GM21528 (cell line): ENCODE data around the gene GRIN2A.

ENCODE experiments used
- ATAC-seq: cut with Tn5 transposase; IDR thresholded peaks from one replicate; pipeline ENCODE4 v1.9.1; 2021; ENCODE audit warnings: mild to moderate bottlenecking, moderate library complexity; ENCODE audit not compliant: unreplicated experiment, low FRiP score

Gene GRIN2A

DNA sequence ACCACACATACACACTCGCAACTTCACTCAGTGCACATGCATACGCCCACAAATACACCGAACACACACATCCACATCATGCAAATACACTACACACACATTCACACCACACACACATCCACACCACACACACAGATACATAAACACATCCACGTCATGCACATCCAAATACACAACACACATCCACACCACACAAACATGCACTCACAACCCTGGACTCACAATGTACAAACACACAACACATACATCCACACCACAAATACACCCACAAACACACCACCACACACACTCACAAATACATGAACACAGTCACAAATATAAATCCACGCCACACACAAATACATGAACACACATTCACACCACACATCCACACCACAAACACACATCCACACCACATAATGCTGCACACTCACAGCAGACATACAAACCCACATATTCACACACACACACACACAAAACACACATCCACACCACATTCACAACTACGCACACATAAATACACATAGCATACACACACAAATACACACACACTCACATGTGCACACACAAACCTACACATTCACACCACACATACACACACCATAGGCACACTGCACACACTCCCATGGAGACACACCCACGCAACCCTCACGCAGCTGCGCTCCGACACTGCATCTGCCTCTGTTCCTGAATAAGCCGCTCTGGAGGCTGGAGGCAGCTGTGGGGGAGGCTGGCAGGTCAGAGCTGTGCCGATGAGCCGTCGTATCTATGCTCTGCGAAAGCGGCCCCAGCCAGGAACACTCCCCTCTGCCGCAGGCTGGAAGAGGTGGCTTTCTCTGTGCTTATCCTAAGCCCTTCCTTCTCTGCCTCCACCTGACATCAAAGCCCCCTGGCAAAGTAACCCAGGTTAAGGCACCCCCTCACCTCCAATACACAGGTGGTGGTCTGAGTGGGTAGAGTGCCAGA, 141.8 kb downstream of the GRIN2A start:
- no peak for ATAC-seq

DNA sequence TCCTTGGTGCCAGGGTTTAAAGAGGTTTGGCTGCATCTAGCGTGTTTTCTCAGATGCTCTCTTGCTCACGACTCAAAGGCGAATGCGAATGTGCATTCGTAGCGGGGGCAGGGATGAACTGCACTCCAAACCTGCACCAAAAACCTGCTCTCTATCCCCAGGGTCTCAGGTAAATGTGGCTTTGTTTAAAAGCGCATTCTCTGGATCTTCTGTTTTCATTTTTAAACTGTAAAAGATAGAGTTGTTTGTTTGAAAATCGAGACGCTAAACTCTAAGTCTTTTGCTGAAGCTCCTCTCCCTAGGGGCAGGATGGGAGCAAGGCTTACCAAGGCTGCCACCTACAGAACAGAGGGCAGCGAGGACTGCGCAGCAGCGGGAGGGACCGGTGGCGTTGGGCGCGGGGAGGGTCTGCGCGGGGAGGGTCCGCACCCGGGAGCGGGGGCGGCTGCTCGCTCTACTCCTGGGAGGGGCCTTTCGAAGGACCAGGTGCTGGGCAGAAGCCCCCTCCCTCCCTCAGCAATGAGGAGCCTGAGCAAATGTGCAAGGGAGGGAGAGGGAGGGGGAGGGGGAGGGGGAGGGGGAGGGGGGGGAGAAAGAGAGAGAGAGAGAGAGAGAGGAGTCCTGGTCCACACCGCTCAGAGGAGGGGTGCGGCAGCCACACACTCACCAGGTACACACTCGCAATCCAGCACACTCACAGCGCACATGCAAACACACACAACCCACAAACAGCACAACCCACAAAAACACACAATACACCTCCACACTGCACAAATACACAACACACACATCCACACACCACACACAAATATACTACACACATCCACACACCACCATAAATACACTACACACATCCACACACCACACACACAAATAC, 142.8 kb downstream of the GRIN2A start:
- ATAC-seq, result no peak

- no peak for ATAC-seq
Measured at GRCh38 chr16:10037751-10038150, 144.5 kb downstream of the GRIN2A start.

GRCh38 chr16:10036956-10037355, 145.3 kb downstream of the GRIN2A start:
- ATAC-seq, result no peak

- ATAC-seq, result no peak
Measured at GRCh38 chr16:10033556-10033955, 148.7 kb downstream of the GRIN2A start.

DNA sequence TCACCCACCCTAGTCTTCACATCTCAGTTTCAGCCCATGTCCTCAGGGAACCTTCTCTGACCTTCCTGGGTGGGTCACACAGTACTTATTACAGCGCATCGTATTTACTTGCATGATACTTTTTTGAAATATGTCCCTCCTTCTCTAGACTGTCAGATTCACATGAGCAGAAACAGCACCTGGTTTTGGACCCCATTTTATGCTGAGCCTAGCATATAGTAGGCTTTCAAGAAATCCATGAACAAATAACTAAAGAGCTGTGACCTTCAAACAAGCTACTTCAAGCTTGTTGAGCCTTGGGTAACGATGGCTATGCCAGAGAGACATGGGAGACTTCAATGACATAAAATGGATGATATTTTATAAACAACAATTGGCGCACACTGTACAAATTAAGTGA, 150.3 kb downstream of the GRIN2A start:
- no peak for ATAC-seq

GRCh38 chr16:10031473-10031872, 150.8 kb downstream of the GRIN2A start:
- no peak for ATAC-seq

- ATAC-seq, result no peak
Measured at GRCh38 chr16:10028644-10029043, 153.6 kb downstream of the GRIN2A start.

DNA sequence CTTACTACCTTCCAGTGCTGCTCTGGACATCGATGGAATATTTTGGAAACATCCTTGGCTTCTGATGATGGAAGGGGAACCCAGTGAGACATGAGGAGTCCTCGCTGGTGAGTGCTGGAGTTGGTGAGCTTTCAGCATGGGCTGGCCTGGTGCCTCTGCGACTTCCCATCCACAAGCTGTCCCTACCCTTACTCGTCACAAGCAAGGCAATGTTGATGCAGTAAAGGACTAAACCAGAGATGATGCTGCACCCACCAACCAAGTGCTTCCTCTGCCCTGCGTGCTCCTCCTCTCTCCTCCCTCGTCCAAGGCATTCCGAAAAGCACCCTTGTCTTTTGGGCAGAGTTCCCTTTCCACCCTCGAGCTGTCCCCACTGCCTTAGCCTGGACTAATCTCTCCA, 154.7 kb downstream of the GRIN2A start:
- no peak for ATAC-seq

DNA sequence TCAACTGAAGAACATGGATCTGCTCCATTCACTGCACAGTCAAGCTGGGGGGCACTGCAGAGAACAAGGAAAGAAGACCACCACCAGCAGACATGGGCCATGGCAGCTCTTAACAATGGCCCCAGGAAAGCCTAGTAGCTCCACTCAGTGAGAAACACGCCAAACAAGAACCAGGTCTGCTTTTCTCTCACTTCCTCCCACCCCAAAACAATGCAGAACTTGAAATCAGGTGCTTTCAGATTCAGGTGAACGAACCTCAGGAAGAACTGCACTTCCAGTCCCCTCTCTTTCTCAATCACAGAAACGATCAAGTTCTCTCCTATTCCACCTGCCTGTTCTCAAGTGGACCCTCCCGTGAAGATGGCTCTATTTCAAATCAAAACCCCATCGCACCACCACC, 155.6 kb downstream of the GRIN2A start:
- no peak for ATAC-seq

- no peak for ATAC-seq
Measured at GRCh38 chr16:10022098-10022497, 160.1 kb downstream of the GRIN2A start.

GRCh38 chr16:10020866-10021265, 161.4 kb downstream of the GRIN2A start:
- no peak for ATAC-seq

DNA sequence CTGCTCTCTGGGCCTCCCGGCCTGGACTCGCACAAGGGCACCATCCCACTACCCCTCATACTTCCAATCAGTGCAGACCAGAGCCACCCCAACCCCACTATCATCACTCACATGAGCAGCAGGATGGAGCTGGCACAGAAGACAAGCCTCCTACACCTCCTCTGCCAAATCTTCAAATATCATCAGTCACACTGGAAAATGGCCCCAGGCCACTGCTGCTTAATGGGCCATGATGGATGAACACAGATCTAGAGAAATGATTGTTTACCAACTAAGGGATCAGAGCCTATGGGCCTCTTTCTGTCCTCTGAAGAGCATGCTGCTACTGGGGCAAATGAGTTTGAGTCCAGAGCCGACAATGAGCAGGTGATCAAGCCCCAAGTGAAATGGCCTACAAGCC, 165.5 kb downstream of the GRIN2A start:
- ATAC-seq, result no peak

GRCh38 chr16:10015397-10015796, 166.8 kb downstream of the GRIN2A start:
- ATAC-seq, result no peak

DNA sequence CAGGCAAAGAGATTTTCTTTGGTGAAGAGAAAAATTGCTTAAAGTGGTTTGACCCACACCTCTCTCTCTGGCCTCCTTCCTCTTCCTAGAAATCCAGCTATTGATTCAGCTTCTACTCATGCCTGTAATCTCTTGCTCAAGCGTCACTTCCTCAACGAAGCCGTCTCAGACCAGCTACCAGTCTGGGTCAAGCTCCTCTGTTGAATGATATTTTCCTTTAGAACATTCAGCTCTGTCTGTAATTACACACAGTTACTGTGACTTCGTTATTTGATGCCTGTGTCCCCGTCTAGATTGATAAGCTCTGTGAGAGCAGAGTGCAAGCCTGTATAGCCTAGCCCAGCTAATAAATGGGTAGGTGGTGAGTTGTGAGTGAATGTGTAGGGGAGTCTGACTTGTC, 168.5 kb downstream of the GRIN2A start:
- no peak for ATAC-seq

GRCh38 chr16:10013364-10013763, 168.9 kb downstream of the GRIN2A start:
- no peak for ATAC-seq

- ATAC-seq, result no peak
Measured at GRCh38 chr16:10009684-10010083, 172.5 kb downstream of the GRIN2A start.

DNA sequence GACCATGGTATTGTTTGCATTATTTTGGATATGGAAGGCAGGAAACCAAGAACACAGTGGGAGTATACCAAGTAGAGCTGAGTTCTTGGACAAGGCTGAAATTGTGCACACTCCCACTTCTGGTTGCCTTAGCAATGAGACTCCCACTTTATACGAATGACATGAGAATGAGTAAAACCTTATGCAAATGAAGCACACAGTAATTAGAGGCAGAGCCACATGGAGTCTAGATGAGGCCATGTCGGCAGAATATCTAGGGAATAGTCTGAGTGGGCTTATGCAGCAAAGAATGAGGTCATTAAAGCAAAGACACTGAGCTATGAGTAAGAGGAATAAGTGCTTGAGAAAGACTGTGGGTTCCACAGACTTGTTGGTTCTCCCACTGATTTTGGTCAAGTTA, 178.7 kb downstream of the GRIN2A start:
- no peak for ATAC-seq

- no peak for ATAC-seq
Measured at GRCh38 chr16:10001258-10001775, 180.9 kb downstream of the GRIN2A start.

DNA sequence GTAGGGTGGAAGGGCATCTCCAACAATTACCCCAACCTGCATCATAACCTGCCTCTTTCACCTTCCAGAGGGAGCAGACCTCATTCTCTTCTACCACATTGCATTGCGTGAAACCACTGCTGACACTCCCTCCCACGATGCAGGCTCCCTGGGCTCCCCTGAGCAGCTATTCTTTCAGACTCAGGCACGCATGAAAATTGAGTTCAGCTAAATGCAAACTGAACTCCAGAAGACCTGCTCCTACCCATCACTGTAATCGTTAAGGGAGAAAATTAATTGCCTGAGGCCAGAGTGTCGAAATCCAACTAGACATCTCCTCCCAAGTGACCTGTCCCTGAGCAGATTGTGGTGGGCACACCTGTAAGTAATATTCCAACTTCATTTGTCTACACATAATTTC, 186.0 kb downstream of the GRIN2A start:
- ATAC-seq, result no peak

DNA sequence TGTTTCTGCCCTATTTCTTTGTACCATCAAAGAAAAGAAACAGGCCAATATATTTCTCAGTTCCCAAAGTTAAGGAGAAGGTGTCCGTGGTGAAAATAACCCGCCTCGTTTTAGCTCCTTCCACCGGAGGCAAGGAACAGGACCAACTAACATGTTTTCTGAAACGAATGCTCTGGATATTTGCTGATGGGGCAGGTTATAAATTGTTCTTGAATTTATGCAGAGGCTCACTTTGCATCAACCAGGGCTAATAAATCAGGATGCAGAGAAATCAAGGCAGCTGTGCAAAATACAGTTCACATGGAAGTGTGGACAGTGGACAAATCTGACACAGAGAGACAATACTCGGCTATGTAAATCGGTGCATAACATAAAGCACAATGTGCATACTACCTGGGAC, 189.8 kb downstream of the GRIN2A start:
- ATAC-seq, result no peak
